COLO668 (cell line): ENCODE results near the gene METTL8.
"Not testable (repeated sequence)": the region's sequence is repeated elsewhere in the genome, so short reads cannot be mapped to it uniquely, and the experiment has no call there.

ENCODE experiments used
- DNase-seq: peaks from one replicate; lab custom pipeline; 2025; ENCODE audit not compliant: unreplicated experiment; lab: John Stamatoyannopoulos, UW

The METTL8 gene

DNA sequence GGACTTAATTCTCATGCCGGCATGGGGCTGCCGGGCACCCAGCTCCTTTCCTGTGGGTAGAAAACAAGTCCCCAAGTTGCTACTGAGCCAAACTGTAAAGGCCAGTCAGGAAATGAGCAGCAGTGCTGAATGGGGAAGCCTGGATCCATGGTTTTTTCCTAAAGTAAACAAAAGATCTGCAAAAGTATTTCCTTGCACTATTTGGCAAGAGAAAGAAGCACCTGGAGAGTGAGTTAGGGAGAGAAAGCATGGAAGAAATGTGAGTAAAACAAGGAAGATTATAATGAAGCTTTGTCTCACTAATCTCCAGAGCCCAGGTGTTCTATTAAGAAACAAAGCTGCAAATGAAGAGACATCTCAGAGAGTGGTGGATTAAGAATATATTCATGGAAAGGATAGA, 117.6 kb downstream of the METTL8 start:
- no peak for DNase-seq

GRCh38 chr2:171315781-171316180, 118.0 kb downstream of the METTL8 start:
- DNase-seq = no peak

DNA sequence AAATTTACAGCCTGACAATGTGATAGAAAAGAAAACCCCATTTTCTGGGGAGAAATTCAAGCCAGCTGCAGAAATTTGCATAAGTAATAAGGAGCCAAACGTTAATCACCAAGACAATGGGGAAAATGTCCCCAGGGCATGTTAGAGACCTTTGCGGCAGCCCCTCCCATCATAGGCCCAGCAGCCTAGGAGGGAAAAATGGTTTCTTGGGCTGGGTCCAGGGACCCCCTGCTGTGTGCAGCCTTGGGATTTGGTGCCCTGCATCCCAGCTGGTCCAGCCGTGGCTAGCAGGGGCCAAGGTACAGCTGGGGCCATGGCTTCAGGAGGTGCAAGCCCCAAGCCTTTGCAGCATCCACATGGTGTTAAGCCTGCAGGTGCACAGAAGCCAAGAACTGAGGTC, 121.6 kb downstream of the METTL8 start:
- not testable (repeated sequence) for DNase-seq

DNA sequence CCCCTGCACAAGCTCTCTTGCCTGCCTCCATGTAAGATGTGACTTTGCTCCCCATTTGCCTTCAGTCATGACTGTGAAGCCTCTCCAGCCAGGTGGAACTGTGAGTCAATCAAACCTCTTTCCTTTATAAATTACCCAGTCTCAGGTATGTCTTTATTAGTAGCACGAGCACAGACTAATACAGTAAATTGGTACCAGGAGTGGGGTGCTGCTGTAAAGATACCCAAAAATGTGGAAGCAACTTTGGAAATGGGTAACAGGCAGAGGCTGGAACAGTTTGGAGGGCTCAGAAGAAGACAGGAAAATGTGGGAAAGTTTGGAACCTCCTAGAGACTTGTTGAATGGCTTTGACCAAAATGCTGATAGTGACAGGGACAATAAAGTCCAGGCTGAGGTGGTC, 122.2 kb downstream of the METTL8 start:
- not testable (repeated sequence) for DNase-seq

DNA sequence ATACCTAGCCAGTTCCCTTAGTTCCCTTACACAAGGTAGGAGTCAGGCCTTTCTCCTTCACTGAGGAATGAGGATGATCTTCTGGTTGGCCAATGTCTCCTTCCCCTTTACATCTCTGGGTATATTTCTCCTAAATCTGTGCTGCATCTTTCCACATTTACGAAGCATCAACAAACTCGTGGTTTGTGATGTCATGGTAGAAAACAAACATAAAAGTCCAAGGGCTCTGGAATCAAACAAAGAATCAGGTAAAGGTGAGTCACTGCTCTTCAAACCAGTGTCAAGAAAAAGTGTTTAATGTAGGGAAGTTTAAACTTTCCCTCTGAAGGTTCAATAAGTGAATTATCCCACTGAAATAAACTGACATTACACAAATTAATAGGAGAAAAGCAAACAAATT, 122.9 kb downstream of the METTL8 start:
- DNase-seq = no peak

DNA sequence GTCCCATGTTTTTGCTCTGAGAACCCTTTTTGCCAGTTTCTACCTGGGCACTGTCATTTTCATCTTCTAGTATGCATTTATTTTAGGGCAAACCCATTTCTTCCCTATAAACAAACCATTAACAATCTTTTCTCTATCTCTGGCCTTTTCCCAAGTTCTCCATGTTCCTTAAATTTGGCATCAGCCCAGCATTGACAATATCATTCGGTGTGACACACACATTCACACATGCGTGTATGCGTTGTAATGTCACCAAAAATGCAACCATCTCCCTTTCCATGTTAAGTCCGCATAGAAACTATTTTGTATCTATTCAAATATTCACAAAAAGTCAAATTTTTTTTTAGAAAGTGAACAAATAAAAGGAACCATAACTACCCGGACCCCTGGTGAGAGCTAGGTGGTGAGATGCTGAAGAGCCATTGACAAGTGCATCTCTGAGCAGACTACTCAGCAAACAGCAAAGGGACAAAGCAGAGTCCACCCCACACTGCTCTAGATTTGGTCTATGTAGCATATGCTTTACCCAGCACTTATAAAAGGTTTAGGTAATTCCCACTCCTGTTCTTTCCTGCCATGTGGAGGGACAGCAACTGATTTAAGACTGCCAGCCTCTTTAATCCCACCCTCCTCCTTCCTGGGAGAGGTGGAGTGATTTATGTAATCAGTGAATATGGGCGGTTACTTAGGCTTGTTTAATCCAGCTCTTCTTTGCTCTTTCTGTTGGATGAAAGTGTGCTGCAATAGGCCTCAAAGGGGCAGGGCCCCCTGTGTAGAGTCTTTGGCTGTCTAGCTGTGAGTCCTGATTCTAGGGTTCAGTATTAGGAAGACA, 124.1 kb downstream of the METTL8 start:
- DNase-seq = no peak

GRCh38 chr2:171308280-171309054, 125.3 kb downstream of the METTL8 start:
- DNase-seq = no peak

GRCh38 chr2:171307560-171307959, 126.2 kb downstream of the METTL8 start:
- DNase-seq = no peak

- DNase-seq = no peak
Measured at GRCh38 chr2:171297956-171298355, 135.8 kb downstream of the METTL8 start.

GRCh38 chr2:171294608-171295007, 139.2 kb downstream of the METTL8 start:
- DNase-seq = no peak

- DNase-seq = no peak
Measured at GRCh38 chr2:171293661-171294060, 140.1 kb downstream of the METTL8 start.

GRCh38 chr2:171289991-171290390, 143.8 kb downstream of the METTL8 start:
- no peak for DNase-seq

DNA sequence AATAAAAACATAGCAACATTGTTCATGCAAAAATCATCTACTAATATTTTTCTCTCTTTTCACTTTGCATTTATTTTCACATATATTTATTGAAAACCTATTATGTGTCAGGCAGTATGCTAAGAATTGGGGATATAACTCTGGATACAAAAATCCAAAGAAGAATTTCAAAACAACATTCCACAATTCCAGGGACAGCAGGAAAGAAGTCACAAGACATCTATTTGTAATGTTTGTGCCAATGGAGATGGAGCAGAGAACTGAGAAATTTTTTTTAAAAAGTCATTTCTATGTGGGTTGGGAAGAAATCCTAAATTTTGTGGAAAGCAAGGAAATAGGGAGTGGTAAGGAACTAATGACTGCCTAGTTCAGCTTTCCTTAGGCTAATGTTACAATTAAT, 144.5 kb downstream of the METTL8 start:
- no peak for DNase-seq

DNA sequence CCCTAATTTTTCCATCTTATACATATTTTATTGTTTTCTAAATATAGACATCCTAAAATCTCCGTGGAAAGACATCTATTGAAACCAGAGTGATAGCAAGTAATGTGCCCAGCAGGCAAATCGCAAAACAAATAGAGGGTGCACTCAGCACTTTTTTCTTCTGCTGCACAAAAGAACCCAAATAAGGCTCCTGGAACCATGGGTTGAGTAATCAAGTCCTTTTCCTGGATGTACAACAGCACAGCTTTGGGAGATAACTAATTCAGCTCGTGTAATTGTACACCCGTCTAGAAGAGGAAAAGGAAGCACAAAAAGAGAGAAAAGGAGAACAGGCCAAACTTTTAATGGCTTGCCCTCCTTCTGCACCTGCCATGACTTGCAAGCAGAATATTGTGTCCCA, 146.2 kb downstream of the METTL8 start:
- no peak for DNase-seq

DNA sequence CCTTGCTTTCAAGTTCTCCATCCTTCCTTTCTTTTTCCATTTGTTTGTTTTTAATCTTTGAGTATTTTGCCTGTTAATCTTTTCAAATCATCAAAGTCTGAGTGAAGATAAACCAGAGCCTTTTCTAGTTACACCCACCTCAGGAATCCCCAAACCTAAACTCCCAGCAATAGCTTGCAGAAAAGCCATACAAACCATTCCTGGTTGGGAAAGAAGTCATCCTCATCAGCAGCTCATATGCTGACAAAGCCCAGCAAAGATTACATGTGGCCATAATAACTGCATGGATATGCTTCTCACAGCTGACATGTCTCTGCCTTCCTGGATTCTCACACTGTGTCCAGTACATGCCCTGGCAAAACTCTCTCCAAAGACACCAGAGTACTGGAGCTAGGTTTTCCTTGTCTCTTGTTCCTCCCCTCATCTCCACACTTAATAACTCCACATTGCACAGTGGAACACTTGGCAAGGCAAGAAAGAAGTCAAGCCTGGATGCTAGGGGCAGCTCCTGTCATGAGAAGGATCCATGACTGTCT, 146.7 kb downstream of the METTL8 start:
- no peak for DNase-seq

- DNase-seq = no peak
Measured at GRCh38 chr2:171281110-171281509, 152.7 kb downstream of the METTL8 start.

DNA sequence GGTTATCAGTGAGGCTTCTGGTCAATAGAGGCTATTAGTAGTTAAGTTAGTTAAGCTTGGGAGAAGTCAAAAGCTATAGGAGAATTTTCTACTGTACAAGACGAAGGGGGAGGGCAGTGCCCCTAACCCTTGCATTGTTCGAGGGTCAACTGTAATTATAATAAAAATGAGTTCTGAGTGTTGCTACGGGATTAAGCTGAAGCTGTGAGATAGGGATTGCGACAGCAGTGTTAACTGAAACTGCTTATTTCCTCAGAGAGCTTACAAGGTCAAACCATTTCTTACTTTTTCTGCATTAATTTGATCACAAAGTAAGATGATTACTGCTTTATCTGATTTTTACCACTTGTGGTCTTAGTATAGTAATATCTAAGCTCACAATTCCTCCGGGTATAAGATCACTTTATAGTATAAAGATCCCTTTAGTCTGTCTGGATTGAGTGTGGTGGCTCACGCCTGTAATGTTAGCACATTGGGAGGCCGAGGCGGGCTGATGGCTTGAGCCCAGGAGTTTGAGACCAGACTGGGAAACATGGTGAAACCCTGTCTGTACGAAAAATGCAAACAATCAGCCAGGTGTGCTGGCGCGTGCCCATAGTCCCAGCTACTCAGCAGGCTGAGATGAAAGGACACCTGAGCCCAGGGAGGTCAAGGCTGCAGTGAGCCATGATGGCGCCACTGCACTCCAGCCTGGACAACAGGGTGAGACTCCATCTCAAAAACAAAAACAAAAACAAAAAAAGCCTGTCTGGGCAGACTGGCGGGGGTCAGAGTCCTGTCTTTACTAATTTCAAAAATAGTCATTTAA, 153.6 kb downstream of the METTL8 start:
- no peak for DNase-seq

GRCh38 chr2:171274757-171275156, 159.0 kb downstream of the METTL8 start:
- no peak for DNase-seq

DNA sequence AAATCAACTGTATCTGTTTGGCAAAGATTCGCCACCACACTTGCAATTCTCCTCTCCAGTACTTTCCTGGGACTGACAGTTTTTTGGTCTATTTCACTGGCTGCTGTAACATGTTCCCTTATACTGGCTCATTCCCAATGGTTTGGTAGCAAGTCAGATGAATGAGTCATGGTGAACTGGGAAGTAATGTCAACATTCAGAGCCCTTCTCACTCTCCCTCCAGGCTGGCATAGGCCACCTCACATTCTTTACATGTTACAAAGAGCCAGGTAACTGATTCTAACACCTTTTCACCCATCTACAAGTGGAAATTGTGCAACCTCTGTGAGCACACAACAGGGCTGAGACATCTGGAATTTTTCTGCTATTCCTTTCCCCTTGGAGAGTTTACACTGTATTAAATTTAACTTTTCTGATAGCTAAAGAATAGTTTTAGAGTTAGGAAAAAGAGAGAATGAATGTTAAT, 161.8 kb downstream of the METTL8 start:
- DNase-seq = no peak

- no peak for DNase-seq
Measured at GRCh38 chr2:171271386-171271785, 162.4 kb downstream of the METTL8 start.
